HepG2 (cell line): ENCODE measurements around the gene CDYL. TPM values are rescaled to one million over a fixed set of nuclear protein-coding genes. Genes with fewer than 3 reads are reported as not detected.

Experiments used
- BCL6 ChIP-seq: IDR thresholded peaks from 2 replicates; pipeline ENCODE4 v1.6.1; 2016; ENCODE audit warnings: missing genetic modification reagents, missing compliant biosample characterization
- GRHL1 ChIP-seq: sonication (generic); formaldehyde crosslinking; conservative IDR thresholded peaks from 2 replicates; pipeline ENCODE4 v1.8.0; 2022; ENCODE audit warnings: missing genetic modification reagents
- HIC2 ChIP-seq: sonication (generic); formaldehyde crosslinking; IDR thresholded peaks from 2 replicates; pipeline ENCODE4 v1.9.0; 2022; ENCODE audit warnings: low read depth, missing genetic modification reagents
- NRL ChIP-seq: sonication (generic); formaldehyde crosslinking; IDR thresholded peaks from 2 replicates; pipeline ENCODE4 v1.5.0; 2020; ENCODE audit warnings: missing genetic modification reagents, mild to moderate bottlenecking, moderate library complexity, borderline replicate concordance
- SNAI1 ChIP-seq: sonication (generic); formaldehyde crosslinking; IDR thresholded peaks from 2 replicates; pipeline ENCODE4 v1.5.0; 2020; ENCODE audit warnings: mild to moderate bottlenecking, missing genetic modification reagents, borderline replicate concordance
- STAG1 ChIP-seq: sonication (generic); formaldehyde crosslinking; IDR thresholded peaks from 2 replicates; pipeline ENCODE4 v1.4.0; 2020; ENCODE audit warnings: missing genetic modification reagents
- U2AF1 ChIP-seq: fragments of 200-400 bp; formaldehyde crosslinking; optimal IDR thresholded peaks from 2 replicates; pipeline ENCODE3; 2017; ENCODE audit warnings: mild to moderate bottlenecking, low read depth, low read length
- ZNF263 ChIP-seq: sonication (generic); formaldehyde crosslinking; IDR thresholded peaks from 2 replicates; pipeline ENCODE4 v1.4.0; 2020; ENCODE audit warnings: missing genetic modification reagents
- ZNF607 ChIP-seq: sonication (generic); formaldehyde crosslinking; IDR thresholded peaks from 2 replicates; pipeline ENCODE4 v1.5.1; 2020; ENCODE audit warnings: missing genetic modification reagents, mild to moderate bottlenecking, borderline replicate concordance
- ZNF660 ChIP-seq: sonication (generic); formaldehyde crosslinking; IDR thresholded peaks from 2 replicates; pipeline ENCODE4 v1.5.1; 2020; ENCODE audit warnings: mild to moderate bottlenecking, low read depth, missing genetic modification reagents, borderline replicate concordance
- polyA plus RNA-seq, 8 experiments: library from polyadenylated mRNA; depleted of rRNA in 3 of 8; stranded (reverse) in 7 of 8; unstranded in 1 of 8; fragments of >200 nt; fragmentation: Illumina TruSeq in 4 of 8; extraction: Trizol in 4 of 8; gene quantifications; 2 replicates each; pipeline versions ENCODE4 v1.2.1 to v1.2.3, GENCODE V29; 2011 to 2016; ENCODE audit warnings: low read depth in 4 of 8, missing spikeins in 1 of 8, mixed read lengths in 1 of 8; ENCODE audit not compliant: insufficient read depth in 1 of 8
- total RNA-seq, 5 experiments: library from RNA; depleted of rRNA; stranded (reverse); fragments of >200 nt; fragmentation: Illumina TruSeq; extraction: Trizol; gene quantifications; 2 replicates each; pipeline ENCODE4 v1.2.3, GENCODE V29; 2016; ENCODE audit warnings: low read depth in 1 of 5
- TF ChIP-seq, protein P1 (sequence below): sonication (generic); formaldehyde crosslinking; IDR thresholded peaks from 2 replicates; pipeline ENCODE4 v1.4.0; 2020; ENCODE audit warnings: mild to moderate bottlenecking, low read depth, missing genetic modification reagents
- TF ChIP-seq, protein P2 (sequence below): sonication (generic); formaldehyde crosslinking; IDR thresholded peaks from 2 replicates; pipeline ENCODE4 v1.8.0; 2022; ENCODE audit warnings: missing genetic modification reagents, low read depth, mild to moderate bottlenecking, borderline replicate concordance
- TF ChIP-seq, protein P3 (sequence below): sonication (generic); formaldehyde crosslinking; IDR thresholded peaks from 2 replicates; pipeline ENCODE4 v1.4.0; 2020; ENCODE audit warnings: mild to moderate bottlenecking, missing genetic modification reagents
- TF ChIP-seq, protein P4 (sequence below): IDR thresholded peaks from 2 replicates; pipeline ENCODE4 v1.6.1; 2016; ENCODE audit warnings: low read depth, missing genetic modification reagents, missing compliant biosample characterization

CDYL gene
- total and polyA plus RNA-seq, 2 of the 13 experiments (the other 11 are each of a cell fraction or from before 2014, with no cell fraction given): 22.8 to 105 TPM

DNA sequence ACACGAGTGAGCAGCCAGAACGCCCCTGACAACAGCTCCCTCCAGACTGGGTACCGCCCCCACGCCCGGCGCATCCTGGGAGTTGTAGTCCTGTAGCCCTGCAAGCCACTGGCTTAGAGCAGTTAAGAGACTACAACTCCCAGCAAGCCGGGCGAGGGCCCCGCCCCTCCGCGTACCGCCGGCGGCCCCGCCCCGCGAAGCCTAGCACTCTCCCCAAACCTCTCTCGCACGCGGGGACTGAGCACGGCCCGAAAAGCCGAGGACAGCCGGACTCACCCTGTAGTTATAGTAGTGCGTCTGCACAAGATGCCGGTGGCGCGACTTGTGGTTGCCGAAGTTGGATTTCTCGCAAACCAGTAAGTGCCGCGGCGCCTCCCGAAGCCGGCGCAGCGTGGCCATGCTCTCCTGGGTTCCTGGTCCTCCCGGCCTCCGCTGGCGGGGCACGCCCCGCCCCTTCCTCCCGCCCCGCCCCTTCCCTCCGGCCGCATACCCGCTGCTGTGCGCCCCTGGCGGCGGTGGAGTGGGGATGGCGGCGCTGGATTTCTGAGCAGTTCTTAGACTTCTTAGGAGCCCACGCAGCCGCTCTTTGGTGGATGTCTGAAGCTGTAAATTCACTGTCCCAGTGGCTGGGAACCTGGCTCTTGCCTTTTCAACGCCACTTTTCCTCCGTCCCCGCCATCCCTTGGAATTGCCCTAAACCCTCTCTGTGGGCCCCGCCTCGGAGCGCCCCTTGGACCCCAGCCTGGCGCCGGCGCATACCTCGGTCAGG is 227.6 kb downstream of the CDYL start, which contains the start of gene RPP40 (continued):
- TF ChIP-seq, protein P1, sequence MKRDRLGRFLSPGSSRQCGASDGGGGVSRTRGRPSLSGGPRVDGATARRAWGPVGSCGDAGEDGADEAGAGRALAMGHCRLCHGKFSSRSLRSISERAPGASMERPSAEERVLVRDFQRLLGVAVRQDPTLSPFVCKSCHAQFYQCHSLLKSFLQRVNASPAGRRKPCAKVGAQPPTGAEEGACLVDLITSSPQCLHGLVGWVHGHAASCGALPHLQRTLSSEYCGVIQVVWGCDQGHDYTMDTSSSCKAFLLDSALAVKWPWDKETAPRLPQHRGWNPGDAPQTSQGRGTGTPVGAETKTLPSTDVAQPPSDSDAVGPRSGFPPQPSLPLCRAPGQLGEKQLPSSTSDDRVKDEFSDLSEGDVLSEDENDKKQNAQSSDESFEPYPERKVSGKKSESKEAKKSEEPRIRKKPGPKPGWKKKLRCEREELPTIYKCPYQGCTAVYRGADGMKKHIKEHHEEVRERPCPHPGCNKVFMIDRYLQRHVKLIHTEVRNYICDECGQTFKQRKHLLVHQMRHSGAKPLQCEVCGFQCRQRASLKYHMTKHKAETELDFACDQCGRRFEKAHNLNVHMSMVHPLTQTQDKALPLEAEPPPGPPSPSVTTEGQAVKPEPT: no peak
- peak; percentile 79 for TF ChIP-seq ZNF263
- TF ChIP-seq U2AF1: peak; percentile 90
- TF ChIP-seq, protein P2, sequence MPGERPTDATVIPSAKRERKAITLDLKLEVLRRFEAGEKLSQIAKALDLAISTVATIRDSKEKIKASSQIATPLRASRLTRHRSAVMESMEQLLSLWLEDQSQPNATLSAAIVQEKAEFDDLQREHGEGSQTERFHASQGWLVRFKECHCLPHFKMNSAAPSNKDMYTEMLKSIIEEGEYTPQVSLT (CRISPR knock-in tag): no peak
- peak; percentile 23 for TF ChIP-seq BCL6
- peak; percentile 81 for TF ChIP-seq ZNF607 (CRISPR knock-in tag)
- no peak; the same call in 1 of the 2 replicates for TF ChIP-seq ZNF660 (CRISPR knock-in tag)
- TF ChIP-seq SNAI1 (CRISPR knock-in tag): peak; percentile 97
- TF ChIP-seq, protein P3, sequence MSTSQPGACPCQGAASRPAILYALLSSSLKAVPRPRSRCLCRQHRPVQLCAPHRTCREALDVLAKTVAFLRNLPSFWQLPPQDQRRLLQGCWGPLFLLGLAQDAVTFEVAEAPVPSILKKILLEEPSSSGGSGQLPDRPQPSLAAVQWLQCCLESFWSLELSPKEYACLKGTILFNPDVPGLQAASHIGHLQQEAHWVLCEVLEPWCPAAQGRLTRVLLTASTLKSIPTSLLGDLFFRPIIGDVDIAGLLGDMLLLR: peak; percentile 92; the same call in 1 of the 2 replicates
- peak; percentile 84 for TF ChIP-seq NRL (CRISPR knock-in tag)
- no peak for TF ChIP-seq GRHL1 (CRISPR knock-in tag)
- TF ChIP-seq STAG1: no peak
- TF ChIP-seq, protein P4, sequence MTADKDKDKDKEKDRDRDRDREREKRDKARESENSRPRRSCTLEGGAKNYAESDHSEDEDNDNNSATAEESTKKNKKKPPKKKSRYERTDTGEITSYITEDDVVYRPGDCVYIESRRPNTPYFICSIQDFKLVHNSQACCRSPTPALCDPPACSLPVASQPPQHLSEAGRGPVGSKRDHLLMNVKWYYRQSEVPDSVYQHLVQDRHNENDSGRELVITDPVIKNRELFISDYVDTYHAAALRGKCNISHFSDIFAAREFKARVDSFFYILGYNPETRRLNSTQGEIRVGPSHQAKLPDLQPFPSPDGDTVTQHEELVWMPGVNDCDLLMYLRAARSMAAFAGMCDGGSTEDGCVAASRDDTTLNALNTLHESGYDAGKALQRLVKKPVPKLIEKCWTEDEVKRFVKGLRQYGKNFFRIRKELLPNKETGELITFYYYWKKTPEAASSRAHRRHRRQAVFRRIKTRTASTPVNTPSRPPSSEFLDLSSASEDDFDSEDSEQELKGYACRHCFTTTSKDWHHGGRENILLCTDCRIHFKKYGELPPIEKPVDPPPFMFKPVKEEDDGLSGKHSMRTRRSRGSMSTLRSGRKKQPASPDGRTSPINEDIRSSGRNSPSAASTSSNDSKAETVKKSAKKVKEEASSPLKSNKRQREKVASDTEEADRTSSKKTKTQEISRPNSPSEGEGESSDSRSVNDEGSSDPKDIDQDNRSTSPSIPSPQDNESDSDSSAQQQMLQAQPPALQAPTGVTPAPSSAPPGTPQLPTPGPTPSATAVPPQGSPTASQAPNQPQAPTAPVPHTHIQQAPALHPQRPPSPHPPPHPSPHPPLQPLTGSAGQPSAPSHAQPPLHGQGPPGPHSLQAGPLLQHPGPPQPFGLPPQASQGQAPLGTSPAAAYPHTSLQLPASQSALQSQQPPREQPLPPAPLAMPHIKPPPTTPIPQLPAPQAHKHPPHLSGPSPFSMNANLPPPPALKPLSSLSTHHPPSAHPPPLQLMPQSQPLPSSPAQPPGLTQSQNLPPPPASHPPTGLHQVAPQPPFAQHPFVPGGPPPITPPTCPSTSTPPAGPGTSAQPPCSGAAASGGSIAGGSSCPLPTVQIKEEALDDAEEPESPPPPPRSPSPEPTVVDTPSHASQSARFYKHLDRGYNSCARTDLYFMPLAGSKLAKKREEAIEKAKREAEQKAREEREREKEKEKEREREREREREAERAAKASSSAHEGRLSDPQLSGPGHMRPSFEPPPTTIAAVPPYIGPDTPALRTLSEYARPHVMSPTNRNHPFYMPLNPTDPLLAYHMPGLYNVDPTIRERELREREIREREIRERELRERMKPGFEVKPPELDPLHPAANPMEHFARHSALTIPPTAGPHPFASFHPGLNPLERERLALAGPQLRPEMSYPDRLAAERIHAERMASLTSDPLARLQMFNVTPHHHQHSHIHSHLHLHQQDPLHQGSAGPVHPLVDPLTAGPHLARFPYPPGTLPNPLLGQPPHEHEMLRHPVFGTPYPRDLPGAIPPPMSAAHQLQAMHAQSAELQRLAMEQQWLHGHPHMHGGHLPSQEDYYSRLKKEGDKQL (CRISPR knock-in tag): no peak
- TF ChIP-seq HIC2 (CRISPR knock-in tag): no peak
